Measurements from ENCODE around the gene MAP4K4.
A peak's percentile ranks its signal among the peaks of the same experiment; 100 is the strongest.

MAP4K4 gene

DNA sequence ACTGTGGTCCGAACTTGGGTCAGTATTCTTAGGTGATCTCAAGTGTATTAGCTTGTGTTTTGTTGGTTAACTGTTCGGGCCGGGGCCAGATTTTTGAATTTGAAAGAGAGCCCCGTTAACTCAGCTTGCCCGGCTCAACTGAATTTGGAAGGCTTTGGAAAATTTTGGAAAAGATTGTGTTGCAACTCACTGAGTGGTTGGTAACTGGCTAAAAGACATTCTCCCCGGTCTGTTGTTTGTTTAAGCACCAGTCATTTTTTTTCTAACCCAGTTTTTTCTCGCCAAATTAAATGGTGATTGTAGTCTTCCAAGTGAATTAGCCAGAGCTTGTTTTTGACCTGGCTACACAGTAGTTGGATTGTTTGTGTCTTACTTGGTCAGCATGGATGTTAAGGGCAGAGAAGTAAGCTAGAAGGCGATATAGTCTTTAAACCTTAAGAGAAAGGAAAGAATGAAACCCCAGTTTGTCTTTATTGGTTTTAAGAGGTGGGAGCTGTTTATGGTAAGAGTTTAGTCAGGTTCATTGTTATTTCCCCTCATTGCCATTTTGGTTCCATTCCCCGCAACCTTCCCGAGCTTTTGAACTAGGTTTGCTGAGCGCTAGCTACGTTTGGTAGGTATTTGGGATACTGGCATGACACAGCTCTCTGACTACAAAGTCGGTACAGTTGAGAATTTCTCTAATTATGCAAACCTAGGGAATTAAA lies 2.4 kb downstream of the MAP4K4 start:
- TF ChIP-seq GATA2 (IDR thresholded peaks at IDR 0.05; ENCODE audit: low read depth, low read length) (no peak), GATA3 (IDR thresholded peaks at IDR 0.05; ENCODE audit: low read depth, low read length) (no peak)

GRCh38 chr2:101704046-101704466 lies 6.5 kb downstream of the MAP4K4 start:
- no peak for TF ChIP-seq GATA3 (IDR thresholded peaks at IDR 0.05; ENCODE audit: low read depth, low read length)
- TF ChIP-seq GATA2 (IDR thresholded peaks at IDR 0.05; ENCODE audit: low read depth, low read length), result no peak

DNA sequence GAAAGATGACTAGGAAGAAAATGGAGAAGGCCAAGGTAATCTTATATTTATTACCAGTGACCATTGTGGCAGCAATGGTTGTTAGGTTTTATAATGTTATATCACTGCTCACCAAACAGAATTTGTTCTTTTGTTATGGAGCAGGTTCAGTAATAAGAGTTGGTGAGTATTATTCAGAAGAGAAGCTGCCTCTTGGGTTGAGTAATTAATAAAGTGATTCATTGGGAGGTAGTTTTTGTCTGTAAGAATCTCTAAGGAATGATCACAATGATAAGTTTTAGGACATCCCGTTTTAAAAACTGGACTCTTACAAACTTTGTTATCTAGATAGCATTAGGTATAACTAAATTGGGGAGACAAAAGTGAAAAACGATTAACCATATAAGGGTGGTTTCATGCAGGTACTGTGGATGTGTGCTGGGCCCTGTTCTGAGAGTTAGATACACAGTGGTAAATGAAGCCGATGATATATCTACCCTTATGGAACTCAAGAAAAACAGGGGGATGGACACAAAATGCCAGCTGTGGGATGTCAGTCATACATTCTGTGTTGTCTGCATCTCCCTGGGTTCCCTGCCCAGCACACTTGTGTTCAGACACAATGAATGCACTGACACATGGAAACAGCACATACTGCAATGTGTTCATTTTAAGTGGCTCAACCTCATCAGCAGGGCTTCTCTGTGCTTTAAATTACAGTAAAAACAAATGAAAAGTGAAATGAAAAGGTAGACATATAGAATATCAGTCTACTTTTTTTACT lies 7.5 kb downstream of the MAP4K4 start:
- TF ChIP-seq GATA3 (IDR thresholded peaks at IDR 0.05; ENCODE audit: low read depth, low read length), result no peak
- no peak for TF ChIP-seq GATA2 (IDR thresholded peaks at IDR 0.05; ENCODE audit: low read depth, low read length)

- TF ChIP-seq GATA3 (IDR thresholded peaks at IDR 0.05; ENCODE audit: low read depth, low read length), result no peak
- TF ChIP-seq GATA2 (IDR thresholded peaks at IDR 0.05; ENCODE audit: low read depth, low read length), result no peak
Measured at GRCh38 chr2:101706121-101706818, 8.8 kb downstream of the MAP4K4 start.

DNA sequence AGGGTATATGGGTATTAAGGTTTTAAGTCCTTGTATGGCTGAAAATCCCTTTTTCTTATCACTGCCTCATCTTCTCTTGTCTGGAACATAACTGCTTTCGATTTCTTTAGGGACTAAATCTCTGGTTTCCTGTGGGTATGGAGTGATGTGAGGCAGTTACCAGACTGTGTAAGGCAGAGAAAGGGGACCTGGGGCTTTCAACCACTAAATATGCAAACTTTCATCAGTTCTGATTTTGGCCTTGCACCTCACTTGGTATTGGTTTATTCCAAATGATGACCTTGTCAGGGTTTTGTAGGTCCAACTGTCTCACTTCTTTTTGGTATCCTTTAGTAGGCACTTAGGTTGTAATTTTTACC lies 9.3 kb downstream of the MAP4K4 start:
- TF ChIP-seq GATA3 (IDR thresholded peaks at IDR 0.05; ENCODE audit: low read depth, low read length) (no peak), GATA2 (IDR thresholded peaks at IDR 0.05; ENCODE audit: low read depth, low read length) (no peak)

DNA sequence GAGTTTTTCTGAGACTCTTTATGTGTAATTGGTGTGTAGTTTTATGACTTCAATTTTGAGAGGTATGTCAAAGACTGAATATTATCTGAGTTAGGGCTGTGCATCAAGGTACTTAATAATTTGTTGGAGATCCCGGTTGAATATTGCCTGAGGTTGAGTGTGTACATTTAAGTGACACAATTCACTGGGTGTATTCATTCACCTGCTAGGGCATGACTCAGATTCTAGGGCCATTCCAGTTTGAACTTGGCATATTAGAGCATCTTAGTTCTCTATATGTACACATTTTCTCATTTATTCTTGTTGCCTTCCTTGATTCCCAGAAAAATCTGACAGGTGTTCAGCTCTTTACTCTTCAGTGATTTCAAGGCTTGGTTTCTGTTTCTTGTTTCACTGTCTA lies 12.5 kb downstream of the MAP4K4 start:
- TF ChIP-seq GATA2 (IDR thresholded peaks at IDR 0.05; ENCODE audit: low read depth, low read length) (no peak), GATA3 (IDR thresholded peaks at IDR 0.05; ENCODE audit: low read depth, low read length) (no peak)

DNA sequence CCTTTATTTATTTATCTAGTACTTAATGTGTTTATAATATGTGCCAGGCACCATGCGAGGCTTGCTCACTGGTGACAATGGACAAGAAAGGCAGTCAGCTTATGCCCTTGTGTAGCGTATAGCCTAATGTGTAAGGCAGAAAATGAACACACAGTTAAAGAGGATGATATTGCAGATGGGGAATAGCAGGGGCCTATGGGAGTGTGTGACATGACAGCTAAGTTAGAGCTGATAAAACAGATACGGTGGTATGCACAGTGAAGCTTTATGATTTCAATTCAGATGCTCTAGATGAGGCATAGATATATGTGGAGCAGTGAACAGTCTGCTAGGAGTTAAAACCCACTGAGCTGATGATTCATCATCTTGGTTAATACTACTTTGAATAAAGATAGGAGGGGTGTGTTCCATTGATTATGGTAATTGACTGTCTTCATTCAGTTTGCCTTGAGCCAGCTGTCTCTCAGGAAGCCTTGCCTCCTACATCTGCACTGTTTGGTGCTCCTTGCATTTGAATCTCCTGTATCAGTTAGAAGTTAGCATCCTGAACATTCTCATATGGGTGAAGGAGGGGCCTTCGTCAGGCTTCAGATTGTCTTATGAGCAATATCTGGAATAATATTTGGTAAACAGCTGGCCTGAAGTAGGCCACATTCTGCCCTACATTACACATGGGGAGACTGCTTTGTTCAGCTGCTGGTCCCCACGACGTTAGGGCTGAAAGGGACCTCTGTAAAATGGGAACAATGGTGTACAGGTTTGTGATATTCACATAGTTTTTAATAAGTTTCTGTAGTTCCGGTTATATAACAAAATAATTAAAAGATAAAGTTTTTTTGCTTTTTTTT lies 13.2 kb downstream of the MAP4K4 start:
- TF ChIP-seq GATA3 (IDR thresholded peaks at IDR 0.05; ENCODE audit: low read depth, low read length), result no peak
- 0 out of 2 replicates have a peak, but pooled peaks have one; percentile 31 for TF ChIP-seq GATA2 (IDR thresholded peaks at IDR 0.05; ENCODE audit: low read depth, low read length)

DNA sequence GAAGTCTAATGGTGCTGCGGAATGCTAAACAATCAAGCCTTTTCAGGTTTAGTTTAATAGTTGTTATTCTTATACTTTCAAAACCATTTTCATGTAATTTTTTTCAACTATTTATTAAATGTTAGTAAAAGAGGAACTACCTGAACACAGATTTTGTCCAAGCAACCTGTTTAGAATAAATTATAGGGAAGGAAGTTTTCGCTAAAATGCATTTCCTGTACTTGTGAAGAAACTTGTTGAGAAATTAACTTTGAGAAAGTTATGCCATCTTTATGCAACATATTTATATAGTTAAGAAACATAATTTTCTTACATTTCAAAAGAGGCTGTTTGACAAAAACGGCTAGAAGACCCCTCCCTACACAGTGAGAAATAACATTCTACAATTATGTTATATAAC lies 16.6 kb downstream of the MAP4K4 start:
- no peak for TF ChIP-seq GATA2 (IDR thresholded peaks at IDR 0.05; ENCODE audit: low read depth, low read length)
- no peak for TF ChIP-seq GATA3 (IDR thresholded peaks at IDR 0.05; ENCODE audit: low read depth, low read length)

- no peak for TF ChIP-seq GATA3 (IDR thresholded peaks at IDR 0.05; ENCODE audit: low read depth, low read length)
- no peak for TF ChIP-seq GATA2 (IDR thresholded peaks at IDR 0.05; ENCODE audit: low read depth, low read length)
Measured at GRCh38 chr2:101717071-101717845, 19.8 kb downstream of the MAP4K4 start.

- no peak for TF ChIP-seq GATA3 (IDR thresholded peaks at IDR 0.05; ENCODE audit: low read depth, low read length)
- TF ChIP-seq GATA2 (IDR thresholded peaks at IDR 0.05; ENCODE audit: low read depth, low read length), result no peak
Measured at GRCh38 chr2:101718479-101718878, 21.0 kb downstream of the MAP4K4 start.

DNA sequence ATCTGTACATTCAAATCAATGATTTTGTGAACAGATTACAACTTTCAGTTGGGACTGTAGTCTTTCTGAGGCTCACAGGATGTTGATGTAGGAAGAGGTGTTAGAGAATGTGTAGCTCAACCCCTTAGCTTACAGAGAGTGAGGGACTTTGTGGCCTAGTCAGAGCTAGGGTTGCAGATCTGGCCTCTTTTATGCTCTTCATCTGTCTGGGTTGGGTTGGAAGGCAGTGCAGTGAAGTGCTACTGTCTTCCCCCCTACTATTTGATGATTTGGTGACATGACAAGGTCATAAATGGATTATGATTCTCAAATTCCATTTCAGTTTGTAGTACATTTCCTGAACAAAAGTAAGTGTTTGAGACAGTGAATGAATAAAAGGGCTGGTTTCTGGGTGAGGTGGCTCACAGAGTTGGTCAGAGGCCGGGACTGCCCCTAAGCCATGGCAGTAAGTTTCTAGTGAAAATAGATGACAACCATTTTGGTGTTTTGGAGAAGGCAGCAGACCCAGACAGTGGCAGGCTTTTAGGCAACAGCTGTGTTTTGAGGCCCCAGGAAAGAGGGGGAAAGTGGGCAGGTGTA lies 21.6 kb downstream of the MAP4K4 start:
- TF ChIP-seq GATA2 (IDR thresholded peaks at IDR 0.05; ENCODE audit: low read depth, low read length) (no peak), GATA3 (IDR thresholded peaks at IDR 0.05; ENCODE audit: low read depth, low read length) (no peak)

GRCh38 chr2:101720732-101721131 lies 23.2 kb downstream of the MAP4K4 start:
- TF ChIP-seq GATA2 (IDR thresholded peaks at IDR 0.05; ENCODE audit: low read depth, low read length) (no peak), GATA3 (IDR thresholded peaks at IDR 0.05; ENCODE audit: low read depth, low read length) (no peak)

- TF ChIP-seq GATA2 (IDR thresholded peaks at IDR 0.05; ENCODE audit: low read depth, low read length) (no peak), GATA3 (IDR thresholded peaks at IDR 0.05; ENCODE audit: low read depth, low read length) (no peak)
Measured at GRCh38 chr2:101722864-101723263, 25.4 kb downstream of the MAP4K4 start.

All from SH-SY5Y (cell line).